T-cell (primary cell): ENCODE results near the gene DBH. TPM values are rescaled to one million over a fixed set of nuclear protein-coding genes. Genes with fewer than 3 reads are reported as not detected.

Experiments
- total RNA-seq, 35 experiments: library from RNA in 6 of 35; stranded (reverse) in 6 of 35; fragments of 120-200 nt in 1 of 35; gene quantifications; one replicate each; pipeline versions ENCODE4 v1.2.1 to v1.2.4 and lab custom pipeline; 2013 to 2026

Gene DBH
- total RNA-seq, 5 donors from 2014 or later (not counting 1 experiment from before 2014, with no cell fraction given) = 0.26 to 0.82 (median 0.32) TPM

Other genes starting within 250 kb of the DBH start
- 10 to 100 TPM; 23.6 to 44.5 (median 34.9) TPM for gene REXO4, start 218.4 kb upstream of the DBH start, total RNA-seq
- 1 to 10 TPM; 1.3 to 3.3 (median 2.4) TPM for gene ADAMTS13, start 214.0 kb upstream of the DBH start, total RNA-seq
- gene CACFD1, start 176.4 kb upstream of the DBH start, total RNA-seq = 1 to 10 TPM; 2.6 to 5.2 (median 3.7) TPM
- gene SLC2A6, start 157.3 kb upstream of the DBH start, total RNA-seq = 1 to 10 TPM; 3.6 to 6.1 (median 4.9) TPM
- gene MYMK, start 111.4 kb upstream of the DBH start, total RNA-seq = not detected
- under 1 TPM; 0.16 to 0.76 (median 0.53) TPM for gene ADAMTSL2, start 101.7 kb upstream of the DBH start, total RNA-seq
- gene FAM163B, start 27.0 kb upstream of the DBH start, total RNA-seq = not detected
- gene SARDH, start 102.0 kb downstream of the DBH start, total RNA-seq = 10 to 100 TPM in 4 of 5 donors, 1 to 10 TPM in 1; 8.8 to 34.4 (median 23.8) TPM